GM21737 (cell line): ENCODE measurements around the gene IL21R.

Experiments
- ATAC-seq: cut with Tn5 transposase; IDR thresholded peaks from one replicate; pipeline ENCODE4 v1.9.1; 2021; ENCODE audit warnings: mild to moderate bottlenecking, moderate library complexity; ENCODE audit not compliant: unreplicated experiment

Gene IL21R

GRCh38 chr16:27483624-27484023 is 81.7 kb downstream of the IL21R start:
- ATAC-seq, result no peak

DNA sequence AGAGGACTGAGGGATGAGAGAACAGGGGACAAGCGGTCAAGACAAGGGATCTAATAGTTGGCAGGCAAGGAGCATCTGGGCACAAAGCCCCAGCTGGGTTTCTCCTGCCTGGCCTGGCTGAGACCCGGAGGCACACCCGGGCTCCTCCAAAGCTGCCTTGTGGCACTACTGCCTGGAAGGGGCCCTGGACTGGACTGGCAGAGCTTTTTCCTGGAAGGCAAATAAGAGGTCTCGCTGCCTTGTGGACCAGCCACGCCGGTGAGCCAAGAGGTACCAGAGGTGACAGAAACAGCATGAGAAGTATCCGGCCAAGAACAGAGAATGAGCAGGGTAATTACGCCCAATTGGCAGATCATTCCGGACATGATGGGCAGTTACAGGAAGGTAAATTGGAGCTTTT is 83.2 kb downstream of the IL21R start:
- no peak for ATAC-seq

GRCh38 chr16:27485811-27486210 is 83.8 kb downstream of the IL21R start:
- ATAC-seq, result no peak

DNA sequence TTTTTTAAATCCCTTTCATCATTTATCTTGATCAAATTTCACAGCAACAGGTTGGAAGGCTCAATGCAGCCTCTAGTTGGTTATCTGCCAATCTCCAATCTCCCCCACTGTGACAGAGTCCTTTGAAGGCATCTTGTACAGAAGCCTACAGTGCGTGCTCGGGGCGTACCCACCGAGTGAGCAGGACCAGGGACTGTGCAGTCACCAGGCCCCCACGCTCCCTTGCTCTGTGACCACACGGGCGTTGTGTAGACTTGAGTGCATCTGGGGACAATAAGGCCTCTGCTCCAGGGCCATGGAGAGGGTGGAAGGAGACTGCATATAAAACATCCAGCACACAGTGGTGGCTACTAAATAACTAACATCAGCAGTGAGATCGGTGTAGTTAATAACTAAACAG is 84.4 kb downstream of the IL21R start:
- ATAC-seq, result no peak

- ATAC-seq, result no peak
Measured at GRCh38 chr16:27486760-27487159, 84.8 kb downstream of the IL21R start.

DNA sequence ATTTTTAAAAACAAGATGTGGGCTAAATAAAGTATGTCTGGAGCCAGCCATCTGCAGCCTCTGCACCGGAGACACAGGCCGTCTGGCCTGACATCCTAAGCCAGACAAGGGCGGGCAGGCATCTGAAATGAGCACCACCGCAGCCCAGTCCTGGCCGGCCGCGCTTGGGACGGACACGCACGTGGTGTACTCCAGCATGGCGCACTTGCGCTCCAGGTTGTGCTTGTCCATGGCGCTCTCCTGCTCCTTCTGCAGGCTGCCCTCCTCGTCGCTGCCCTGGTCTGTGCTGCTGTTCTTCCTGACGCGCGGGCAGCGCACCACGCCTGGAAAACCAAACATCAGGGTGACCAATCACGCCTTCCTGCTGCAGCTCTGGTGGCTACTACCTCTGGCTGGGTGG is 87.4 kb downstream of the IL21R start:
- no peak for ATAC-seq

DNA sequence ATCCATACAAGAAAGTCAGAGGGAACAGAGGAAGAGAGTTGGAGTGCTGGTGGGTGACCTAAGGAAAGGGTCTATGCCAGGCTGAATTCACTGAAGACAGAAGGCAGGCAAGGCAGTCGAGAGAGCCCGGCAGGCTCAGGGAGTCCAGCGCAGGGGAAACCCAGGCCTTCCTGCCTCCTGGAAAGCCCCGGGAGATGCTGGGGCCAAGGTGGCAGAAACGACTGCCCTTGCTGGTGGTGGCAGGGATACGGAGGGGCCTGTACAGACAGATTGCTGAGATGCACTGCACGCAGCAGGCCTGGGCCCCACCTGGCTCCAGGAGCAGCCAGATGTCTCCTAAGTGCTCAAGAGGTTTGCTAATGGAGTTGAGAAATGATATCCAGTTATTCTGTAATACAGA is 87.9 kb downstream of the IL21R start:
- no peak for ATAC-seq

DNA sequence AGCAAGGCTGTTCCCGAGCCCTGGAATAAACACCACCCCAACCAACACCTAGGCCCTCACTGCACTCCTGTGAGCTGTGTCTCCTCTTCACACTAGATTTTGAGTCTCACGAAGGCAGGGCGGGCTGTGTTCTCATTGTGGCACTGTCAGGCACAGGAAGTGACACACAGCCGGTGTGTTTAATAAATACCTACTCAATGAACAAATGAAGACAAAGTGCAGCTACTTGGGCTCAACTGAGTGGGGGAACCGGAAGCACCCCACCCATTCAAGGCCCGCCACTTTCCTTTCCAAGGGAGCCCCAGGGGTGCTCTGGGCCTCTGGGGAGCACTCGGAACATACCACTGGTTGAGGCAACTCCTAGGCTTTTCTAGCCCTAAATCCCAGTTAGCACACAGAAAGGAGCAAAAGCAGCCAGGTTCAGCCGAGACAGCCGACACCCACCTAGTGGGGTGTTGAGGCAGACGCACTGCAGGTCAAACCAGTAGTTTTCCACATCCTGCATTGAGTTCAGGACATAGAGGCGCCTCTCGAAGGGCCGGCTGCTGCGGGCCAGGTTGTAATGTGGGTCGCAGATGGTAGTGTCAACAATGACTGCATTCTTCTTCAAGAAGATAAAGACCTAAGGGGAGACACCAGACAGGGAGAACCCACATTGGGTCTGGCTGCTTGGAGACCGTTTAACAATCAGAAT is 90.1 kb downstream of the IL21R start:
- no peak for ATAC-seq

DNA sequence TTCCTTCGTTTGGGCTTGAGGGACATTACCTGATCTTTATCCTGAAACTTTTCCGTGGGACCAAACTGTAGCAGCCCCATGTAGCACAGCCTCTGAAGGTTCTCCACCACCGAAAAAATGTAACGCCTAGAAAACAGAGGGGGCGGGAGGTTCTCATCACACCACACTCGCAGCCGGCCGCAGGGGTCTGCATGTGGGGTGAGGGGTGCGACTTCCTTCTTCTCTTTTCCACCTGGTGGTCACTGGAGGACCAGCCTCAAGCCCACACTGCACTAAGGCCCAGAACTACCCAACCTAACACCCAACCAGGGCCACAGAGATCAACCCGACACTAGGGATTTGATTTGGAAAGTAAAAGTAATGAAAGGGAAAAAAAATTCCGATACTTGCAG is 90.6 kb downstream of the IL21R start:
- no peak for ATAC-seq

DNA sequence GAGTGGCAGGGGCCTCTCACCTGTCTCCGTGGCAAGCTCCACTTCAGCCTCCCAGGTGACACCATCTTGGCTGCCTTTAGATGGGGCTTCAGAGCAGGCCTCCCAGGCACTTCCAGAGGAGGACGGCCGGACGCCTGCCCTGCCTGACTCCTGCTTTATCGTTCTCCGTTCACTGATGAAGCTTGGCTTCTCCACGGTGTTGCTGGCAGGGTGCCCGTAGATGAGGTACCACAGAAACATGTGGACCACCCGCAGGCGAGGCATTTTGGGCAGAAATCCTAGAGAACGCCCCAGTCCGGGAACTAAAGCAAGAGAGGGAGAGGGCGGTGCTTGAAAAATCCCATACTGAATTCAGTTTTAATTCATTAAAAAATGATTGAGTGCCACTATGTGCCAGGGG is 93.2 kb downstream of the IL21R start:
- ATAC-seq, result no peak

- no peak for ATAC-seq
Measured at GRCh38 chr16:27498031-27498825, 96.3 kb downstream of the IL21R start.

GRCh38 chr16:27498916-27499658 is 97.1 kb downstream of the IL21R start:
- ATAC-seq, result no peak

DNA sequence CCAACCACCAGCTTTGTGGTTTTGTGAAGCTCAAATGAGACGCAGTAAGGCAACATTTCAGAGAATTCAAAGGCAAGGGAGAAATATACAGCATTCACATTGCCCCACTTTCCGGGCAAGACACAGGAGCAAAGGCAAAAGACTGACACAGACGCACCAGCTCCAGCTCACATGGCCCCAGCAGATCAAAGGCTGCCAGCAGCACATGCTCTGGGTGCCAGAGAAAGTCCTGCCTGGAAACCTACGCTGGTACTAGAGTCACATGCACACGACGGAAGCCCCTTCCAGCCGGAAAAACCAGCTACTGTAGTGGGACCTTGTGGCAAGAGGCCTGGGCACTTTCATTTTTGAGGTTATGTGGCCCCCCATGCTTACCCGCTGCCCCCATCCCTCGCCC is 97.7 kb downstream of the IL21R start:
- ATAC-seq, result no peak

- no peak for ATAC-seq
Measured at GRCh38 chr16:27500801-27501200, 98.8 kb downstream of the IL21R start.
